GM18951 (cell line): ENCODE data around the gene LRRK1.

Experiments
- POLR2A ChIP-seq: IDR thresholded peaks from 4 replicates; pipeline ENCODE4 v1.6.1; 2011; ENCODE audit warnings: mild to moderate bottlenecking; ENCODE audit not compliant: insufficient read length, insufficient read depth; ENCODE audit errors: extremely low read depth
- in situ Hi-C: fragments of 300-500 bp; cut with MboI; formaldehyde crosslinking; loops from one replicate; pipeline ENCODE4 v1.12.0; 2022; ENCODE audit warnings: low sequenced_read_pairs, mixed read lengths, inconsistent platforms; ENCODE audit not compliant: unreplicated experiment

Gene LRRK1

GRCh38 chr15:100939791-100940190 is 20.6 kb downstream of the LRRK1 start:
- no peak for TF ChIP-seq POLR2A
- in situ Hi-C loops = no loop called here

DNA sequence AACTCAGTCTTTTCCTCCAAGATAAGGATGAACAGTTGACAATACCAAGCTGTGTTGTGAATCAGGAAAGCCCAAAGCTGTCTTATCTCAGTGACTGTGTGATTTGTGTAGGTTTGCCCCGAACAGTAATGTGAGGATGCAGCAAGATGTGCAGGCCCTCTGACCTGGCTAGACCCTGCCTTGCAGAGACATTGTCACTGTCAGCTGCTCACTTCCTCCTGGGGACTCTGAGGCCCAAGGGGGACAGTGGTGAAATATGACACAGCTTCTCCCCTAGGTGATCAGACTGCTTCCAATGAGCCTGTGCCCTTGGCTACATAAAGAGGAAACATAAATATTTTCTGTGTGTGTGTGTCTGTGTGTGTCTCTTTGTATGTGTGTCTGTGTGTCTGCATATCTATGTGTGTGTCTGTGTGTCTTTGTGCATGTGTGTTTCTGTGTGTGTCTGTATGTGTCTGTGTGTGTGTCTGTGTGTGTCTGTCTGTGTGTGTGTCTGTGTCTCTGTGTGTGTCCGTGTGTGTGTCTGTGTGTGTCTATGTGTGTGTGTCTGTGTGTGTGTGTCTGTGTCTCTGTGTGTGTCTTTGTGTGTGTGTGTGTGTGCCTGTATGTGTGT is 21.7 kb downstream of the LRRK1 start:
- TF ChIP-seq POLR2A = no peak
- in situ Hi-C loops = no loop called here

DNA sequence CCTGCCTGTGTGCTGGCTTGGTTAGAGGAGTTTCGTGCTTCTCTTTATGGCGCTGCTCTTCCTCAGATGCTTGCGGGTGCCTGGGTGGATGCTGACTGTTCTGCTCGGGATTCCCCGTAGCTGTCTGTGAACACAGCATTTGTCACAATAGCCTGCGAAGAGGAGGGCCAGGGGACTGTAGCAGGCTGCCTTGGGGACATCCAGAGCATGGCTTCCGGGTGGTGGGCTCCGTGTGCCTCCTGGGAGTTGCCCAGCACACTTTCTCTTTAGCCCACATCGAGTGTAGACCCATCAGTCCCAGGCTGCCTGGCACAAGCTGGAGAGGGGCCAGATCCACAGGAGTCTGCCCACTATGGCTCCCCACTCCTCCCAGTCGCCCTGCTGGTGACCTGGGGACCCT is 22.4 kb downstream of the LRRK1 start:
- TF ChIP-seq POLR2A = no peak
- in situ Hi-C loops = no loop called here

- in situ Hi-C loops = no loop called here
- TF ChIP-seq POLR2A = no peak
Measured at GRCh38 chr15:100942656-100943425, 23.7 kb downstream of the LRRK1 start.

DNA sequence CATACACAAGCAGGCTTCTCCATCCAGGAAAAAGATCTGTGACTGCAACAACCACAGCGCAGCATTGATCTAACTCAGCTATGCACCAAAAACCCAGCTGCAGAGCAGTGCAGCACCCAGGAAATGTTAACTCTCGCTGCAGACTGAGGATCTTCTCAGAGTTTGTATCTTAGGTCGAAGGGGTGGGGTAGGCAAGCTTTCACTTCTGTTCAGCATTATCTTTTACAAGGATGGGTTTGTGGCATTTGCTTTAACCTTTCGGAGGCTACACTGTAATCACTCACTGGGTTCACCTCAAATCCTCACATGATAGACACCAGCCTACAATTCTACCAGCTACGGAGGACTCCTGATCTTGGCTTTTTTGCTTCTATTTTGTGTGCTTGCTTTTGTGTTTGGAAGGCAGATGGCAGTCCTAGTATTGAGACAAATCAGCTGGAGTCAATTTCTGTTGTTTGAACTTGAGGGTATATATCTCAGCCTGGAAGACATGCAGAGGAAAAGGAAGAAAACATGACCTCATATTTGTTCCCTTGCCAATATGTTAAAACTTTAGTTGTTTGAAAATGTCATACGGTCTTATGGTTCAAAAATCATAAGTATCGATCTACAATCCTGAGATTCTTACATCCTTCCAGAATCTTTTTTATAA is 25.2 kb downstream of the LRRK1 start:
- TF ChIP-seq POLR2A = no peak
- in situ Hi-C loops = no loop called here

DNA sequence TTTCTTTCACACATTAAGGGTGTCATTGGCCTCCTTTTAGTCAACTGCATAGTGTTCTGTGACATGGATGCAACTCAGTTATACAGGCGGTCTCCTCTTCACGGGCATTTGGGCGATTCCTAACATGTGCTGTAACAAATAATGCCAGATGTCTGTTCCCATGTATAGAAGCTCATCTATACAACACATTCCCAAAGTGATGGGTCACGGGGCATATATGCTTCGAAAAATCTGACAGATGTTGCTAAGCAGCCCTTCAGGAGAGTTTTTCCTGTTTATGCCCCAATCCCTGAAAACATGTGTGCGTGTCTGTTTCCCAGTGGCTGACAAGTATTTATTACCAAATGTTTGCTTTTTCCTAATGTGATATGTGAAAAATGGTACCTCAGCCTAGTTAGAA is 25.8 kb downstream of the LRRK1 start:
- in situ Hi-C loops = no loop called here
- no peak for TF ChIP-seq POLR2A

DNA sequence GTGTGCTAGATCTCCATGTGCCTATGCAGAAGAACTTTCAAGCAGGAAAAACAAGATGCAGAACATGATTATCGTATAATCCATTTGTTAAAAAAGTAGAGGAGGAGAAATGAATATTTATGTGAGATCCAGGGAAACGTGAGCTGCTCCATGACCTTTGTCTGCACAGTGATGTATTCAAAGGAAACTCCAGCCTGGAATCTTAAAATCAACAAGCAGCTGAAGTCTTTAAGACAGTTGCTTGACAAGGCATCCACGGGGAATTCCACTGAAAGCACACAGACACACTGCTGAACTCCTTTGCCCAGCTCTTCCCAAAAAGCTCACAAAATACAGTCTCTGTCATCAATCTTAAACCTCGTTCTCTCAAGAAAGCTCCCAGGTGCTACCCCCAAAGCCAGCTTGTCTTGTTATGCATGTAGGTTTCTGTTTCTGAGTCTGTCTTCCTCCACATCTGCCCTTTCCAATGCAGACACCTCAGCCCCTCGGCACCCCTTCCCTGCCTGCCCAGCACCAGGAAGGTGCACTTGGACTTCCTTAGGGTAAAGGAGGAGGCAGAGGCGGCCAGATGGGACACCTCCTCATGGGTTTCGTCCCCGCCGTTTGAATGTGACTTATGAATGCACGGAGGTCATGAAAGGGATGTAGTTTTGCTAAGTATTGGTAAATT is 28.7 kb downstream of the LRRK1 start:
- no peak for TF ChIP-seq POLR2A
- in situ Hi-C loops = no loop called here

DNA sequence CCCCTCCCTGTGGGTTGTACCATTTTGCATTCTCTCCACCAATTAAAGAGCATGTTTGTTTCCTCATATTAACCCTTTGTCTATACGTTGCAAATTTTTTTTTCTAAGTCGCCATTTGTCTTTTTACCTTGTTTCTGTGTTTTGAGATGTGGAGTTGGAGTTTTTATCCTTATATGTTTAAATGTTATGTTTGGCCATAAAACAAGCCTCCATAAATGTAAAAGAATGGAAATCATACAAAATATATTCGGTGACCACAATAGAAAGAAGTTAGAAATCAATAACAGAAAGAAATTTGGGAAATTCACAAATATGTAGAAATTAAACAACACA is 29.2 kb downstream of the LRRK1 start:
- in situ Hi-C loops = no loop called here
- no peak for TF ChIP-seq POLR2A

- TF ChIP-seq POLR2A = no peak
- in situ Hi-C loops = no loop called here
Measured at GRCh38 chr15:100949691-100950090, 30.5 kb downstream of the LRRK1 start.

DNA sequence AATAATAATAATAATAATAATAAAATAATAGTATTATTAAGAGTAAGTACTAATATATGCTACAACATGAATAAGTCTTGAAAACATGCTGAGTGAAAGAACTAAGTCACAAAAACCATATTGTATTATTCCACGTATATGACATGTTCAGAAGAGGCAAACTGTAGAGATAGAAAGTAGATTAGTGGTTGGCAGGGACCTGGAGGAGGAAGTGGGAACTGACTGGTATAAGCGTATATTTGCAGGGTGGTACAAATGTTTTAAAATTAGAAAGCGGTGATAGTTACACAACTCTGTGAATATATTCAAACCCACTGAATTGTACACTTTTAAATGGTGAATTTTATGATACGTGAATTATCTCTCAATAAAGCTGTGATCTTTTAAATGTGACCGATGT is 32.8 kb downstream of the LRRK1 start:
- in situ Hi-C loops = no loop called here
- TF ChIP-seq POLR2A = no peak

GRCh38 chr15:100952566-100952965 is 33.4 kb downstream of the LRRK1 start:
- no peak for TF ChIP-seq POLR2A
- in situ Hi-C loops = no loop called here

- no peak for TF ChIP-seq POLR2A
- in situ Hi-C loops = no loop called here
Measured at GRCh38 chr15:100958326-100959065, 39.3 kb downstream of the LRRK1 start.
